Gastroesophageal sphincter (tissue), 3 donors: ENCODE results near the gene LCE1F.

Experiments used
- POLR2AphosphoS5 ChIP-seq: sonication (generic); formaldehyde crosslinking; IDR thresholded peaks from one replicate; pipeline ENCODE4 v1.6.1; 2017; ENCODE audit warnings: antibody characterized with exemption
- TF ChIP-seq, protein P1 (sequence below), 4 experiments: fragments of 200-600 bp in 2 of 4; fragments of 450-650 bp in 2 of 4; sonication (generic) in 1 of 4; IDR thresholded peaks; one replicate each; pipeline ENCODE4 v1.5.1; 2017 to 2019; ENCODE audit warnings: antibody characterized with exemption in 4 of 4, mild to moderate bottlenecking in 2 of 4, moderate library complexity in 2 of 4

DNA sequence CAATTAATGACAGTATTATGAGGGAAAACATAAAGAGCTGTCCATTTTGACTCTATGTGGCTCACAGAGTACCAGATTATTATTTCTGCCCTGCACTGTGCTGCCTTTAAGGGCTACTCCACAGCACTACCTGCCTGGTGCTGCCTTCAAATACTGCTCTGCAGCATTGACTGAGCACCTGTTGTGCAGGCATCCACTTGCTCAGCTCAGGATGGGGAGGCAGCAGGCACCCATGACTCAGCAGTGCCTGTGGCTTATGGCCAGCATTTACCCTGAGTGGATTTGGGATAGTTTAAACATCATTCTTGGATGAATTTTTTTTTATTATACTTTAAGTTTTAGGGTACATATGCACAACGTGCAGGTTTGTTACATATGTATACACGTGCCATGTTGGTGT, 18.1 kb upstream of the LCE1F start:
- TF ChIP-seq, protein P1, sequence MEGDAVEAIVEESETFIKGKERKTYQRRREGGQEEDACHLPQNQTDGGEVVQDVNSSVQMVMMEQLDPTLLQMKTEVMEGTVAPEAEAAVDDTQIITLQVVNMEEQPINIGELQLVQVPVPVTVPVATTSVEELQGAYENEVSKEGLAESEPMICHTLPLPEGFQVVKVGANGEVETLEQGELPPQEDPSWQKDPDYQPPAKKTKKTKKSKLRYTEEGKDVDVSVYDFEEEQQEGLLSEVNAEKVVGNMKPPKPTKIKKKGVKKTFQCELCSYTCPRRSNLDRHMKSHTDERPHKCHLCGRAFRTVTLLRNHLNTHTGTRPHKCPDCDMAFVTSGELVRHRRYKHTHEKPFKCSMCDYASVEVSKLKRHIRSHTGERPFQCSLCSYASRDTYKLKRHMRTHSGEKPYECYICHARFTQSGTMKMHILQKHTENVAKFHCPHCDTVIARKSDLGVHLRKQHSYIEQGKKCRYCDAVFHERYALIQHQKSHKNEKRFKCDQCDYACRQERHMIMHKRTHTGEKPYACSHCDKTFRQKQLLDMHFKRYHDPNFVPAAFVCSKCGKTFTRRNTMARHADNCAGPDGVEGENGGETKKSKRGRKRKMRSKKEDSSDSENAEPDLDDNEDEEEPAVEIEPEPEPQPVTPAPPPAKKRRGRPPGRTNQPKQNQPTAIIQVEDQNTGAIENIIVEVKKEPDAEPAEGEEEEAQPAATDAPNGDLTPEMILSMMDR (IDR thresholded peaks at IDR 0.05), result no peak
- TF ChIP-seq POLR2AphosphoS5, result no peak
